ENCODE data around the gene IFI44L.

DNA sequence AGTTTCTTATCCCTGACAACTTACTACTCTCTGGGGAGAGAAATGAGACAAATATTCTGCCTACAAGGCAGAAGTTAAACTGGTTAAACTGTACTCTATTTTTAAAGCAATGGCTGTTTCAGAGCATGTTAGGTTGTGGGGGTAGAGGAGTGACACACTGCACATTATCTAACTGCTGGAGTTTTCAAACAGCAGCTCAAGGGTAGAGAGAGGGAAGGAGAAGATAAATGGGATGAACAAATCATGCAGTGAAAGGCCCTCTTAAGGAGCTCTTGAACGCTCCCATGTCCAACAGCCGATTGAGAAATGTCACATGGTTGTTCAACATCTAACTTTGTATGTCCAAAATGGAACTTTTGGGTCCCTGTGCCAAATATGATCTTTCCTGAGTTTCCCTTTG, 14.0 kb upstream of the IFI44L start:
- TF ChIP-seq POLR2AphosphoS5 (IDR thresholded peaks at IDR 0.05; ENCODE audit: borderline replicate concordance, low read depth, low read length), result no peak
- TF ChIP-seq EZH2 (IDR thresholded peaks at IDR 0.05), result no peak

Data from SK-N-MC (cell line).